SK-N-SH (cell line): ENCODE results near the gene MYOM1. TPM values are rescaled to one million over a fixed set of nuclear protein-coding genes. Genes with fewer than 3 reads are reported as not detected.

Experiments
- CTCF ChIA-PET: fragments of 300-600, 350-600 bp; formaldehyde crosslinking; extraction: SDS; loops from one replicate; lab custom pipeline; 2021; lab: Yijun Ruan, JAX
- POLR2A ChIA-PET: fragments of 350-600 bp; sonication (Branson Sonifier 250); formaldehyde crosslinking; extraction: SDS; loops from one replicate; lab custom pipeline; 2020; ENCODE audit warnings: antibody characterized with exemption, inconsistent platforms; lab: Yijun Ruan, JAX
- DNase-seq: peaks from one replicate; pipeline ENCODE4 v3.0.0; 2012
- H2AFZ ChIP-seq: fragments of 200-600 bp; sonication (generic); 2 replicates; pipeline ENCODE4 v1.8.1; 2016; ENCODE audit warnings: antibody characterized with exemption, mild to moderate bottlenecking, low read depth
- H3F3A ChIP-seq: fragments of 200-600 bp; sonication (generic); replicated peaks from 2 replicates; pipeline ENCODE3; 2016; ENCODE audit warnings: antibody characterized with exemption, mild to moderate bottlenecking; ENCODE audit not compliant: insufficient read depth
- H3K27ac ChIP-seq, 2 experiments: fragments of 200-500 bp in 1 of 2; fragments of 200-600 bp in 1 of 2; sonication (Bioruptor generic) in 1 of 2; sonication (generic), shearing (Covaris generic) in 1 of 2; 2 replicates each; pipeline versions ENCODE4 v1.5.1 to v1.6.1; 2014 to 2016; ENCODE audit warnings: low read depth in 2 of 2, inconsistent platforms in 1 of 2, low read length in 1 of 2, mild to moderate bottlenecking in 1 of 2, mixed read lengths in 1 of 2
- H3K27me3 ChIP-seq: fragments of 200-600 bp; sonication (generic), shearing (Covaris generic); 2 replicates; pipeline ENCODE4 v1.6.1; 2016; ENCODE audit warnings: mixed run types; ENCODE audit not compliant: insufficient read depth
- H3K36me3 ChIP-seq, 2 experiments: fragments of 200-500 bp in 1 of 2; fragments of 200-600 bp in 1 of 2; sonication (Bioruptor generic) in 1 of 2; sonication (generic) in 1 of 2; replicated peaks in 1 of 2; 2 replicates each; pipeline versions ENCODE3 to v1.5.1; 2014 to 2016; ENCODE audit warnings: low read length in 1 of 2, mild to moderate bottlenecking in 1 of 2; ENCODE audit not compliant: insufficient read depth in 2 of 2, control insufficient read depth in 1 of 2
- H3K4me1 ChIP-seq, 2 experiments: fragments of 200-500 bp in 1 of 2; fragments of 200-600 bp in 1 of 2; sonication (Bioruptor generic) in 1 of 2; sonication (generic), shearing (Covaris generic) in 1 of 2; 2 replicates each; pipeline versions ENCODE4 v1.5.1 to v1.6.1; 2014 to 2016; ENCODE audit warnings: low read depth in 1 of 2, low read length in 1 of 2, mixed run types in 1 of 2; ENCODE audit not compliant: insufficient read depth in 2 of 2, control insufficient read depth in 1 of 2
- H3K4me2 ChIP-seq: fragments of 200-600 bp; sonication (generic), shearing (Covaris generic); 2 replicates; pipeline ENCODE4 v1.6.1; 2017; ENCODE audit warnings: mixed run types
- H3K4me3 ChIP-seq, 2 experiments: fragments of 200-500 bp in 1 of 2; fragments of 200-600 bp in 1 of 2; sonication (Bioruptor generic) in 1 of 2; sonication (generic), shearing (Covaris generic) in 1 of 2; 2 replicates each; pipeline versions ENCODE4 v1.5.1 to v1.8.1; 2014 to 2016; ENCODE audit warnings: low read depth in 2 of 2, inconsistent platforms in 1 of 2, low read length in 1 of 2, mild to moderate bottlenecking in 1 of 2, mixed read lengths in 1 of 2, moderate library complexity in 1 of 2
- H3K79me2 ChIP-seq: fragments of 200-600 bp; sonication (generic); 2 replicates; pipeline ENCODE4 v1.8.1; 2017; ENCODE audit warnings: mild to moderate bottlenecking; ENCODE audit not compliant: insufficient read depth
- H3K9ac ChIP-seq: fragments of 200-600 bp; sonication (generic); 2 replicates; pipeline ENCODE4 v1.6.1; 2017; ENCODE audit warnings: mixed run types
- H3K9me2 ChIP-seq: fragments of 200-600 bp; sonication (generic); 2 replicates; pipeline ENCODE4 v1.6.1; 2017; ENCODE audit warnings: mixed run types
- H3K9me3 ChIP-seq: fragments of 200-600 bp; sonication (generic); 2 replicates; pipeline ENCODE4 v1.6.1; 2017; ENCODE audit warnings: mixed run types, mild to moderate bottlenecking, moderate library complexity
- H4K20me1 ChIP-seq: fragments of 200-600 bp; sonication (generic); 2 replicates; pipeline ENCODE4 v1.6.1; 2017; ENCODE audit warnings: mild to moderate bottlenecking, mixed run types; ENCODE audit not compliant: insufficient read depth
- ELF1 ChIP-seq: IDR thresholded peaks from 2 replicates; pipeline ENCODE4 v1.4.0; 2012
- GABPA ChIP-seq: IDR thresholded peaks from 2 replicates; pipeline ENCODE4 v1.4.0; 2012; ENCODE audit warnings: low read depth, mild to moderate bottlenecking
- GATA2 ChIP-seq: sonication (generic); formaldehyde crosslinking; IDR thresholded peaks from 2 replicates; pipeline ENCODE4 v1.5.0; 2020; ENCODE audit warnings: mild to moderate bottlenecking, missing genetic modification reagents
- MEF2A ChIP-seq: IDR thresholded peaks from 2 replicates; pipeline ENCODE4 v1.4.0; 2012; ENCODE audit warnings: low read depth, borderline replicate concordance
- NFIC ChIP-seq: IDR thresholded peaks from 2 replicates; pipeline ENCODE4 v1.4.0; 2012; ENCODE audit warnings: borderline replicate concordance
- NRF1 ChIP-seq: IDR thresholded peaks from 2 replicates; pipeline ENCODE4 v1.6.1; 2012; ENCODE audit warnings: low read depth, mild to moderate bottlenecking, low read length
- POLR2AphosphoS5 ChIP-seq: IDR thresholded peaks from 2 replicates; pipeline ENCODE4 v1.6.1; 2012; ENCODE audit warnings: low read depth, low read length
- YY1 ChIP-seq: IDR thresholded peaks from 2 replicates; pipeline ENCODE4 v1.4.0; 2012; ENCODE audit warnings: low read depth, mild to moderate bottlenecking
- WGBS: methylation state at CpG from one replicate; pipeline ENCODE4 v1.1.6; 2017; ENCODE audit warnings: low lambda C conversion rate; 5-methylcytosine and 5-hydroxymethylcytosine counted together
- polyA plus RNA-seq, 3 experiments: library from polyadenylated mRNA; depleted of rRNA; stranded (reverse); fragments of >200 nt; gene quantifications; 2 replicates each; pipeline ENCODE4 v1.2.3, GENCODE V29; 2012
- TF ChIP-seq, protein P1 (sequence below): IDR thresholded peaks from 2 replicates; pipeline ENCODE4 v1.4.0; 2012; ENCODE audit warnings: low read depth

The MYOM1 gene
- polyA plus RNA-seq, 1 of the 3 experiments (the other 2 are of a cell fraction), result 0.07 TPM

DNA sequence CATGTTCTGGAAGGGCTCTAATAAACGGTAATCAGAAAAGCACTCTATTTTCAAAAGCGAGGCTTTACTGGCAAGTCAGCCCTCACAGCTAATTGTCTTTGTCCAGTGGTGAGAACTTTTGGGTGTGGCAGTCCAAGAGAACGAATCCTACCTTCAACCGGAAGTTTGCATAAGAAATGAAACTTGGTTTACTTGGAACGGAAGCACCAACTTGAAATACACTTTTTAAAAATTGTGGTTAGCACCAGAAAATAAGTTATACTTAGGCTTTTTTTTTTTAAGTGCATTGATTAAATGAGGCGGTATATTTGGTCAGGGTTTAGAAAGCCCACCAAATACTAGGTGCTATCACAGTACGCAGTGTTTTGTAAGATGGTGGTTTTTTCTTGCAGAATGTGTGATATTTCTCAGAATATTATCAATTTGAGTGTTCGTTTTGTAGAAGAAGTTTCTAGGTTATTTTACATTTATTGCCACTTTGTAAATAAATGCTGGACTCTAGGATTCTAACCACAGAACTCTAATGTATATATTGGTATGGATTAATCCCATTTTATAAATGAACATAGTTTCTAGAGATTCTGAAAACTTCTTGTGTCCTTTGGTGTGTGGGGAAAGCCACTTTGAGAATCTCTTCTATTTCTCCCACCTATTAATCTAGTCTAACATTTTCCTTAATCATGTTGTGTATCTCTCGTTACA is 29.0 kb upstream of the MYOM1 start:
- H3K27ac ChIP-seq, result peak overlapping the region; percentile 94 to 98; a peak in 3 of 4 replicates
- peak overlapping the region; percentile 96 to 100 for H3K4me3 ChIP-seq
- H2AFZ ChIP-seq, result no peak overlapping the region
- H4K20me1 ChIP-seq, result peaks cover 16% of the 10 kb centered on the region
- DNase-seq, result no peak
- H3K79me2 ChIP-seq, result peaks cover 73% of the 10 kb centered on the region
- H3K9me2 ChIP-seq, result no peaks in the 10 kb centered on the region
- H3K9ac ChIP-seq, result peak overlapping the region; percentile 97
- 22% methylated on average over 9 of the region's 9 CpGs for WGBS
- no peaks in the 10 kb centered on the region for H3K9me3 ChIP-seq
- no peaks in the 10 kb centered on the region for H3K27me3 ChIP-seq
- peaks cover 10 to 31% of the 10 kb centered on the region in 2 experiments; a peak in 3 of 4 replicates for H3K4me1 ChIP-seq
- TF ChIP-seq MEF2A, result no peak
- TF ChIP-seq YY1, result no peak
- TF ChIP-seq NFIC, result no peak
- TF ChIP-seq, protein P1, sequence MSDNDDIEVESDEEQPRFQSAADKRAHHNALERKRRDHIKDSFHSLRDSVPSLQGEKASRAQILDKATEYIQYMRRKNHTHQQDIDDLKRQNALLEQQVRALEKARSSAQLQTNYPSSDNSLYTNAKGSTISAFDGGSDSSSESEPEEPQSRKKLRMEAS, result no peak
- TF ChIP-seq GABPA, result peak; percentile 38; the same call in 1 of the 2 replicates
- TF ChIP-seq POLR2AphosphoS5, result 0 out of 2 replicates have a peak, but pooled peaks have one; percentile 34
- TF ChIP-seq ELF1, result no peak
- no peak for TF ChIP-seq NRF1
- H3K36me3 ChIP-seq, result peaks cover 19 to 27% of the 10 kb centered on the region in 2 experiments
- peaks cover 53% of the 10 kb centered on the region for H3F3A ChIP-seq
- peak overlapping the region; percentile 83 for H3K4me2 ChIP-seq
- ChIA-PET CTCF (interaction anchor here (1.1 to 3.4 kb wide), 4 partner anchors 12 to 316 kb away, joined by 3 to 38 read pairs (median 6); partner anchors contain the start of gene MYL12B), POLR2A (interaction anchor here (0.8 kb wide), 1 partner anchor 13 kb away, joined by 4 read pairs; the partner anchor contains the start of gene MYL12B)

DNA sequence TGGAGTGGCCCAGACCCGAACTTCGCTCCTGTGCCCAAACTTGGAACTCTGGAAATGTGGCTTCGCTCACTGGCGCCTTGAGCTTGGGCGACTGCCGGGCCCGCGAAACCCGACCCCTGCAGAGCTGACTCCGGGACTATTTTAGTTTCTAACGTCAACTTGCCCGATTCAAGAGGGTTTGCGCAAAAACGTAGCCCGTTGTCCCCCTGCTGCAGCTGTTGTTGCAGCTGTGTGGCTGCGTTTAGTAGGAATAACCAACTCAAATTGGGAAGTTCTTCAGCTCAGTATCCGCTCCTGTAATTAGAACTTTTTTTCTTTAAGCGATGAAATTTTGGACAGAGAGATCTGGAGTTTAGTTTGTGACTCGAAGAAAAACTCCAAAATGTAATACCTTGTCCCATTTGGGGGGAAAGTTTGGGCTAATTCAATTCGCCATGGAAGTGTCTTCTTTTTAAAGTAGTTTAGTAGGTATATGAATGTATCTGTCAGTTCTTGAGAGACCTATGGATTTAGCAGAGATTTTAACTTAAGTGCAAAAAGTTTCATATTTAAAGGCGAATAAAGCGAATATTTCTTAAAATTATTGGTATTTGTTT is 28.4 kb upstream of the MYOM1 start:
- H3K36me3 ChIP-seq, result peaks cover 13 to 21% of the 10 kb centered on the region in 2 experiments
- peaks cover 66% of the 10 kb centered on the region for H3K79me2 ChIP-seq
- H3K4me1 ChIP-seq, result peaks cover 10 to 25% of the 10 kb centered on the region in 2 experiments; a peak in 3 of 4 replicates
- peak overlapping the region; percentile 96 to 100 for H3K4me3 ChIP-seq
- ChIA-PET CTCF (interaction anchor here (1.1 to 3.4 kb wide), 4 partner anchors 13 to 346 kb away, joined by 3 to 38 read pairs (median 6); partner anchors contain the start of gene MYL12B), POLR2A (interaction anchor here (0.7 to 0.8 kb wide), 2 partner anchors 13 to 28 kb away, joined by 3 to 4 read pairs; partner anchors contain the start of genes MYL12B and MYOM1)
- under 1% methylated on average over 20 of the region's 22 CpGs for WGBS
- DNase-seq, result no peak
- TF ChIP-seq YY1 (0 out of 2 replicates have a peak, but pooled peaks have one; percentile 13), GATA2 (CRISPR knock-in tag) (no peak)
- H3K9me3 ChIP-seq, result no peaks in the 10 kb centered on the region
- H2AFZ ChIP-seq, result no peak overlapping the region
- H3K4me2 ChIP-seq, result peak overlapping the region; percentile 83
- peaks cover 53% of the 10 kb centered on the region for H3F3A ChIP-seq
- peaks cover 16% of the 10 kb centered on the region for H4K20me1 ChIP-seq
- no peaks in the 10 kb centered on the region for H3K27me3 ChIP-seq
- no peaks in the 10 kb centered on the region for H3K9me2 ChIP-seq
- H3K9ac ChIP-seq, result peak overlapping the region; percentile 97
- H3K27ac ChIP-seq, result peak overlapping the region; percentile 94 to 98
